Epithelial cell of esophagus (primary cell): ENCODE measurements around the gene SASS6.

Experiments used
- DNase-seq: peaks from one replicate; pipeline ENCODE4 v3.0.0; 2010; ENCODE audit warnings: low read depth
- H3K4me3 ChIP-seq: 2 replicates; pipeline ENCODE4 v1.5.1; 2011; ENCODE audit warnings: mild to moderate bottlenecking, low read length, control low read depth
- TF ChIP-seq, protein P1 (sequence below): IDR thresholded peaks from 2 replicates; pipeline ENCODE4 v1.5.1; 2011; ENCODE audit warnings: low read depth, mild to moderate bottlenecking, low read length, control low read depth, inconsistent platforms; ENCODE audit not compliant: insufficient read depth; ENCODE audit errors: missing control alignments

The SASS6 gene

DNA sequence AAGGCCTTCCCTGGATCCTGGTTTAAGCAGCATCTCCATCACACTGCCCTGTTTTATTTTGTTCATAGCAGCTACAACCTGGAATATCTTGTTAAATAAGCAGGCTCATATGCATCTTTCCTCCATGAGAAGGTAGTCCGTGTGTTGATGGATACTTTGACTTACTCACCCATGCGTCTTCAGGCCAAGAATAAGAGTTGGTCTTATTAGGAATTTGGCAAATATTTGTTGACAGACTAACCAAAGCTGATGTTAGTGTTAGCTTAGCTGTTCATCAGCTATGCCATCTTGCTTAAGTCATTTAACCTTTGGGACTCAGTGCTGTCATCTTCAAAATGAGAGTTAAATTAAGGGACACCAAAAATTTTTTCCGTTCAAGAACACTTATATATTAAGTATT lies 59.2 kb downstream of the SASS6 start:
- H3K4me3 ChIP-seq = no peak overlapping the region
- TF ChIP-seq, protein P1, sequence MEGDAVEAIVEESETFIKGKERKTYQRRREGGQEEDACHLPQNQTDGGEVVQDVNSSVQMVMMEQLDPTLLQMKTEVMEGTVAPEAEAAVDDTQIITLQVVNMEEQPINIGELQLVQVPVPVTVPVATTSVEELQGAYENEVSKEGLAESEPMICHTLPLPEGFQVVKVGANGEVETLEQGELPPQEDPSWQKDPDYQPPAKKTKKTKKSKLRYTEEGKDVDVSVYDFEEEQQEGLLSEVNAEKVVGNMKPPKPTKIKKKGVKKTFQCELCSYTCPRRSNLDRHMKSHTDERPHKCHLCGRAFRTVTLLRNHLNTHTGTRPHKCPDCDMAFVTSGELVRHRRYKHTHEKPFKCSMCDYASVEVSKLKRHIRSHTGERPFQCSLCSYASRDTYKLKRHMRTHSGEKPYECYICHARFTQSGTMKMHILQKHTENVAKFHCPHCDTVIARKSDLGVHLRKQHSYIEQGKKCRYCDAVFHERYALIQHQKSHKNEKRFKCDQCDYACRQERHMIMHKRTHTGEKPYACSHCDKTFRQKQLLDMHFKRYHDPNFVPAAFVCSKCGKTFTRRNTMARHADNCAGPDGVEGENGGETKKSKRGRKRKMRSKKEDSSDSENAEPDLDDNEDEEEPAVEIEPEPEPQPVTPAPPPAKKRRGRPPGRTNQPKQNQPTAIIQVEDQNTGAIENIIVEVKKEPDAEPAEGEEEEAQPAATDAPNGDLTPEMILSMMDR = no peak
- no peak for DNase-seq

DNA sequence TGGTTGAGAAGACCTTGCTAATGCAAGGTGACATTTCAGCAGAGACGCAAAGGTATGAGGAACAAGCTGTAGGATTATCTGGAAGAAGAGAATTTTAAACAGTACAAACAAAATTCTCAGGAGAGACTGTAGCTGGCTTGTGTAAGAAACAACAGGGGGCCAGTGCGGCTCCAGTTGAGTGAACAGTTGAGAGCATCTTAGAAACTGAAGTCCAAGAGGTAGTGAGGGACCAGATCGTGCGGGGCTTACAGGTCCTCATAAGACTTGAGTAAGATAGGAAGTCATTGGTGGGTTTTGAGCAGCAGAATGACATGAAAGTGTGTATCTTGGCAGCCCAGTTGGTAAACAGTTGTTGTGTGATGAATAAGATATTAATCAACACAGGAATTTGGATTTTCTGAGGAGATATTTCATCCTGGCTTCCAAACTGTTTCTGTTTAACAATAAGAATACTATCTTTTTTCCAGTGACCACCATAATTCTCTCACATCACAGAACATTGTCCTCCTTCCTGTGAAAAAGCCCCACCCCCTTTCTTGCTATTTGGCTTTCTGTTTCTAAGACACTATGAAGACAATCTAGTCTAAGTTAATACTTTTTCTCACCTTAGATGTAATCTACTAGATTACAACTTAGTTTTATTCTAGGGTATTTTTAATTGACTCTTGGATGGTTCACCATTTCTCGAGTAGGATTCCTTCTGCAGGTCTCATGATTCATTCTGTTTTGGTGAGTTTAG lies 62.4 kb downstream of the SASS6 start:
- TF ChIP-seq, protein P1 = no peak
- H3K4me3 ChIP-seq = no peak overlapping the region
- DNase-seq = no peak

DNA sequence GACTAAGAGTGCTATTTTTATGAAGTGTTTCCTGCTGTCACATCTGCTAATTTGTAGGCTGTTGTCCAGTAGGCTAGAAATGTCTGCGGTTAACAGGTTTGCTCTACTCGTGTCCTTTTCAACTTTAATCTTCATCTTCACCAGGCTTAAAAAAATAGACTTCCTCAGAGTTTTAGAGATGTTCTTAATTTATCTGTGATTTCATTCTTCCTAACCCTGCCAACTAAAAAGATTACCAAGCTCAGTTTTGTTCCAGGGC lies 66.8 kb downstream of the SASS6 start:
- no peak overlapping the region for H3K4me3 ChIP-seq
- TF ChIP-seq, protein P1 = no peak
- DNase-seq = no peak

DNA sequence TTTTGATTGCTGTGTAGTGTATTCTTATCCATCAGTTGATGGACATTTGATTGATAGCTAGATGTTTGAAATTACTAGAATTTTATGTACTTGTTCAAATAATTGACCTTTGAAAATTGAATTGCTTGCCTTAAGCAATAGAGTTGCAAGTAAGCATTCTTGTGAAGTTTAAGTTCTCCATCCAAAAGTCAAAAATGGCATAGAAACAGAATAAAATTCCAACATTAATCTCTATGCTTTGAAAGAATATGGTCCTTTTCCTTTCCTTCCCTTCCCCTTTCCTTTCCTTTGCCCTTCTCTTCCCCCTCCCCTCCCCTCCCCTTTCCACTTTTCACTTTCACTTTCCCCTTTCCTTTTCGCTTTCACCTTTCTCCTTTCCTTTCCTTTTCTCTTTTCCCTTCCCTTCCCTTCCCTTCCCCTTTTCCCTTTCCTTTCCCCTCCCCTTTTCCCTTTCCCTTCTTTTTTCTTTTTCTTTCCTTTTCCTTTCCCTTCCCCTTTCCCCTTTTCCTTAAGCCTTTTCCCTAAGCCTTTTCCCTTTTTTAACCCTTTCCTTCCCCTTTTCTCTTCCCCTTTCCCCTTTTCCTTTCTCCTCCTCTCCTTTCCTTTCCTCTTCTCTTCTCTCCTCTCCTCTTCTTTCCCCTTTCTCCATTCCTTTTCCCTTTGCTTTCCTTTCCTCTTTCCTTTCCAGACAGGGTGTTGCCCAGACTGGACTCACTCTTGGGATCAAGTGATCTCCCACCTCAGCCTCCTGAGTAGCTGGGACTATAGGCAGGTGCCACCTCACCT lies 67.4 kb downstream of the SASS6 start:
- TF ChIP-seq, protein P1 = no peak
- no peak for DNase-seq
- no peak overlapping the region for H3K4me3 ChIP-seq

DNA sequence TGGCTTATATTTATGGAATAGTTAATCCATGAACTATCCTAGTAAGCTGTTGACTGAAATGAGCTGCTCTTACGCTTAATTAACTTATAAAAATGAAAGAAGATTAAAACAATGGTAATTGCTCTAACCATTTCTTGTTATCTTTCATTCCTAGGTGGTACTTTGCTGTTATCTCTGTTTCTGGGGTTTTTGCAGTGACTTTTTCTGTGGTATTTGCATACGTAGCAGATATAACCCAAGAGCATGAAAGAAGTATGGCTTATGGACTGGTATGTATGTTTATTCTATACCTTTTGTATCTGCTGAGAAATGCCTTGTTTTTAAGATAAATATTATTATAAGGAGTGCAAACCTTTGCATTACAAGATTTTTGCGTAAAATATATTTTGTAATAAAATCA lies 71.0 kb downstream of the SASS6 start:
- no peak for DNase-seq
- TF ChIP-seq, protein P1 = no peak

DNA sequence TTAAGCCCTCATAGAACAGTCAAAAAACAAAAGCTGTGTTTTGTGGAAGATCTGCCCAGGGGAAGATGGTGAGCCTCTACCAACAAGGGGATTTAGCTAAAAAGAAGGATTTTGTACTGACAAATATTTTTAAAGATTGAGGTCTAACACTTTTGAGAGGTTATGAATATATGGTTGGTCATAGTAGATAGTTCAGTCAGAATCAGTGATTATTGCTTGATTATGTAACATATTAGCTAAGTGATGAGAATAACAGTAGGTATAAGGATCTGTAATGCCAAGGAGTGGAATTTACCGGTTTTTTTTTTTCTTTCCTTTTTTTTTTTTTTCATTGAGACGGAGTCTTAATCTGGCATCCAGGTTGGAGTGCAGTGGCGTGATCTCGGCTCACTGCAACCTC lies 79.0 kb downstream of the SASS6 start:
- TF ChIP-seq, protein P1 = no peak
- H3K4me3 ChIP-seq = no peak overlapping the region
- no peak for DNase-seq

More for the DNA sequence above, 71.0 kb downstream of the SASS6 start:
- H3K4me3 ChIP-seq = no peak overlapping the region
